HG03064 (cell line): ENCODE measurements around the gene MAPK8IP1.

Experiments
- ATAC-seq: cut with Tn5 transposase; IDR thresholded peaks from one replicate; pipeline ENCODE4 v1.9.1; 2021; ENCODE audit warnings: low read depth; ENCODE audit not compliant: unreplicated experiment

Gene MAPK8IP1

DNA sequence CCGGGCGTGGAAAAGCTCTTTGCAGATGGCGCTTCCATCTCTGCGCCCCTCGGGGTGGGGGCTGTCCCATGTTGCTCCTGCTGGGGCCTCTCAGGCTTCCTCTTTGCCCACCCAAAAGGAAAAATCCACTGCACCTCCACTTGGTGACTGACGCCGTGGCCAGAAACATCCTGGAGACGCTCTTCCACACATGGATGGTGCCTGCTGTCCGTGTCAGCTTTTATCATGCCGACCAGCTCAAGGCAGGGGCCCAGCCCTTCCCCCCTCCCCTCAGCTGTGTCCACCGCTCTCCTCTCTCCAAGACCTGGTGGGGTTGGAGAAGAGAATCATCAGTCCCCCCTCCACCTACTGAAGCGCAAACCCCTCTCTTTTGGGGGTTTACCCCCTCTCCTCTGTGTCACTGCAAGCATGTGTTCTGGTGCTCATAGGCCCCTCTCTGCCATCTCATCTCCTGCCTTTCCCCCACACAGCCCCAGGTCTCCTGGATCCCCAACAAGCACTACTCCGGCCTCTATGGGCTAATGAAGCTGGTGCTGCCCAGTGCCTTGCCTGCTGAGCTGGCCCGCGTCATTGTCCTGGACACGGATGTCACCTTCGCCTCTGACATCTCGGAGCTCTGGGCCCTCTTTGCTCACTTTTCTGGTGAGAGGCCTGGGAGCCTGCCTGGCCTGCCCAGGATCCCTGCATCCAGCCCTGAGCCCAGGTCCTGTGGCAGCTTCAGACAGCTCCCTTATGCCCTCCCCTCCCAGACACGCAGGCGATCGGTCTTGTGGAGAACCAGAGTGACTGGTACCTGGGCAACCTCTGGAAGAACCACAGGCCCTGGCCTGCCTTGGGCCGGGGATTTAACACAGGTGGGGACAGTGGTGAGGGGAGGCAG is 38.8 kb downstream of the MAPK8IP1 start:
- no peak for ATAC-seq

DNA sequence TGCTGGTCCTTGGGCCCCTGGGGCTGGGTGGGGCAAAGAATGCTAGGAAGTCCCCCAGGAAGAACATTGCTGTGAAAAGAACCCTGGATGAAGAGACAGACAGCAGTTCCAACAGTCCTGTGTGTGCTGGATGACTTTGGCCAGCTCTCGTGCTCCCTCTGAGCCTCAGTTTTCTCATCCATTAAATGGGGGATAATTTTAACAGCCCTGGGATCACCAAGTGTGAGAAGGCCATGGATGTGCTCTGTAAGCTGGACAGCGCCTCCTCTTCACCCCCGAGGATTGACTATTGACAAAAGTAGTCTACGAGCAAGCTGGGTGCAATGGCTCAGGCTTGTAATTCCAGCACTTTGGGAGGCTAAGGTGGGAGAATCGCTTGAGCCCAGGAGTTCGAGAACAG is 39.5 kb downstream of the MAPK8IP1 start:
- ATAC-seq = no peak

DNA sequence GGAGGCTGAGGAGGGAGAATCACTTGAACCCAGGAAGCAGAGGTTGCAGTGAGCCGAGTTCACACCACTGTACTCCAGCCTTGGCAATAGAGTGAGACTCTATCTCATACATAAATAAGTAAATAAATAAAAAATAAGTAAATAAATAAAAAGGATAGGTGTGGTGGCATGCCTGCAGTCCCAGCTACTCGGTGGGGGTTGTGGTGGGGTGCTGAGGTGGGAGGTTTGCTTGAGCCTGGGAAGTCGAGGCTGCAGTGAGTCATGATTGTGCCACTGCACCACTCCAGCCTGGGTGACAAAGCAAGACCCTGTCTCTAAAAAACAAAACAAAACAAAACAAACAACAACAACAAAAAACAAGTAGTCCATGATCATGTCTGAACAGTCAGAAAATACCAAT is 40.1 kb downstream of the MAPK8IP1 start:
- no peak for ATAC-seq

DNA sequence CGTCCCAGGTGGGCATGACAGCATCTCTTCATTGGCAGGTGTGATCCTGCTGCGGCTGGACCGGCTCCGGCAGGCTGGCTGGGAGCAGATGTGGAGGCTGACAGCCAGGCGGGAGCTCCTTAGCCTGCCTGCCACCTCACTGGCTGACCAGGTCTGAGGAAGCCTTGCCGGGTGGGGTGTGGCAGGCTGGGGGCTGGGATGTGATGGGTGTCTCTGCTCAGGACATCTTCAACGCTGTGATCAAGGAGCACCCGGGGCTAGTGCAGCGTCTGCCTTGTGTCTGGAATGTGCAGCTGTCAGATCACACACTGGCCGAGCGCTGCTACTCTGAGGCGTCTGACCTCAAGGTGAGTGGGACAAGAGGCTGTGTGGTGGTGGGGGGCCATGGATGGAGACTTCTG is 40.5 kb downstream of the MAPK8IP1 start:
- ATAC-seq = no peak

- ATAC-seq = no peak
Measured at GRCh38 chr11:45926536-45927331, 41.3 kb downstream of the MAPK8IP1 start.

- no peak for ATAC-seq
Measured at GRCh38 chr11:45927332-45927683, 41.9 kb downstream of the MAPK8IP1 start.

DNA sequence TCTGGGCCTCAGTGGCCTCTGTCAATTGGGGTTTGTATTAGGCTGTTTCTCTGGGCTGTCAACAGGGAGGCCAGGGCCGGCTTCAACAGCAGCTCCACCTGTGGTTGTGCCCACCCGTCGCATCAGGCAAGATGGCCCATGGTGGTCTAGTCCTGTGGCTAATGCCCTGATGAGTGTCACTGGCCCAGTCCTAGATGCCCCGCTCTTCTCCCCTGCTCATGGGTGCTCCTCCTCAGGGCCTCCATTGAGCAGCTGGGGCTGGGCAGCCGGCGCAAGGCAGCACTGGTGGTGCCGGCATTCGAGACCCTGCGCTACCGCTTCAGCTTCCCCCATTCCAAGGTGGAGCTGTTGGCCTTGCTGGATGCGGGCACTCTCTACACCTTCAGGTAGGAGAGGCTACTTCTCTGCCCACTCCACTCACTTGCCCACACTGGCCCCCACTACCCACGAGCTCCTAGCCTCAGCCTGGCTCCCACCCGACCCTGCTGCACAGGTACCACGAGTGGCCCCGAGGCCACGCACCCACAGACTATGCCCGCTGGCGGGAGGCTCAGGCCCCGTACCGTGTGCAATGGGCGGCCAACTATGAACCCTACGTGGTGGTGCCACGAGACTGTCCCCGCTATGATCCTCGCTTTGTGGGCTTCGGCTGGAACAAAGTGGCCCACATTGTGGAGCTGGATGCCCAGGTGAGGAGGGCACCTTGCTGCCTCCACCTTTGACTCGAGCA is 42.4 kb downstream of the MAPK8IP1 start:
- no peak for ATAC-seq

- ATAC-seq = no peak
Measured at GRCh38 chr11:45928535-45929215, 43.2 kb downstream of the MAPK8IP1 start.

DNA sequence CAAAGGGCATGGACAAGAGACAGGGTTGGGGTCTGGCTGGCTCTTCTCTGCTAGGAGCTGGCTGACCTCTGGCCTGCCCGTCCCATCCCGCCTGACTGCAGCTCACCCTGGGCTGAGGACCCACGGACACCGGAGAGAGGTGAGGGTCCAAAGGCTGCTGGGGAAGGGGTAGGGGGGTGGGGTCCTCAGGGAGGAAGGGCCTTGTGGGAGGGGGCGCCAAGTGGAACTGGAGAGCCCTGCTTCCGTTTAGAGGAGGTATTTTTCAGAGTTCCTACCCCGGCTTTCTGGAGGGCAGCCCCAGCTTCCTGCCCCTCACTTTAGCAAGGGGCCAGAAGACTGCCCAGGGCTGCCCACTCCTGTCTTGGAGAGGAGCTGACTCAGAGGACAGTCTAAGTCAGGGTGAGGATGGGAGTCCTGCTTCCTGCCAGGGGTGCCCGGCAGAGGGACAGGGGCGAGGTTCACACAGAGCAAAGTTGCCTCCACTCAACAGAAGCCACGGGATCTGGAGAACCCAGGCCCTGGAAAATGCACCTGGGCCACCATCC is 44.1 kb downstream of the MAPK8IP1 start:
- peak; percentile 7 for ATAC-seq

- peak; percentile 85 for ATAC-seq
Measured at GRCh38 chr11:45930031-45930794, 44.8 kb downstream of the MAPK8IP1 start.

DNA sequence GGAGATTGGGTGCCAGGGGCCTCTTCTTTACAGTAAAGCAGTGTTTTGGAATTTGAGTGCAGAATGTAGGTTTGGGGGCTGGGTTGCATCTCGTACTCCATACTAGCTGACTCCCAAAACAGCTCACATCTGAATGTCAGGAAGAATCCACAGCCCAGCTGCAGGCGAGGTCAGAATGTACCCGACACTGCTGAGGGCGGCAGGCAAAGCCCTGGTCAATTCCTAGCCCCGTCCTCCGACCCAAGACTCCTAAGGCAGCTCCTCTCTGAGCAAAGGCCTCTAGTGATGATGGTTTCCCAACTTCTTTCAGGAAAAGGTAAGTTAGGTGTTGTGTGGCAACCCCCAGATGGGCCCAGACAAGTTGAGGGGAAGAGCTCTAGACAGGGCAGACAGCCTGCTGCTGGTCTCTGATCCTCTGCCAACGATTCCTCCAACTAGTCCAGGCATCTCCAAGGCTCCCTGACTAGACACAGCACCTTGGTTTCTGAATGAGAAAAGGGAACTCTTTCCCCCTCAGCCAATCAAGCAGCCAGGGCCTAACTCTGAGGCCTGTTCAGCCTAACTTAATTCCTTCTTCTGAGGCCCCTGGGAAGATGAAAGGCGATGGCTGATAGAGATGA is 45.6 kb downstream of the MAPK8IP1 start:
- ATAC-seq = no peak

DNA sequence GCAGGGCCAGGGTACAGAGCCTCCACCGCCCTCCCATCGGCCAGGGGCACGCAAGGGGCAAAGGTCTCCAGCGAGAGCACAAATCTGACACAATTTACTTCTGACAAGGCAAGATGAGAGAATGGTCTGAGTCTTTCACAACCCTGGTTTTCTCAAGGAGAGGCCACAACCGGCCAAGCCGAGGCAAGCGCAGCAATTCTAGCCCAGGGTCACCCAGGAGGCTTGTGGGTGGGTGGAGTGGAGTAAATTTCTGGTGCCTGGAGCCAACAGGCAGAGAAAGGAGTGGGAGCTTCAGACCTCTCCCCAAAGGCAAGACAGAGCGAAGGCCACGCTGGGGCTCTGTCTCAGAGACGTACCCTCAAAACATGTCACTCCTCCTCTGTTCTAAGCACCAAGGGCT is 46.3 kb downstream of the MAPK8IP1 start:
- ATAC-seq = no peak

DNA sequence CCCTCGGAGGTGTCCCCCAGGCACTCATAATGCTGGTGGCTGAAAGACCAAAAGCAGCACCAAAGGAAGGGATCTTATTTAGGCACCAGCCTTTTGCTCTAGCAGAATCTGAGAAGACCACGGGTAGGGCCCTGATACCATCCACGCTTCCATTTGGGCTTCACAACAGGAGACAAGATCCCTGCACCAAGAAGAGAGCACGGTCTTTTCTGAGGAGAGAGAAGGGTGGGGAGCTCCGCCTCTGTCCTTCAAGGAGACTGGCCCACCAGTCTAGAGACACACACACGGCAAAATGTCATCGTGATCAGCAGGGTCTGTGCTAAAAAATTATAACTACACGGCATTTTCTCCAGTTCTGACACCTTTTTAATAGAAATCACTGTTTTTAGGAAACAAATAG is 46.8 kb downstream of the MAPK8IP1 start:
- ATAC-seq = no peak

DNA sequence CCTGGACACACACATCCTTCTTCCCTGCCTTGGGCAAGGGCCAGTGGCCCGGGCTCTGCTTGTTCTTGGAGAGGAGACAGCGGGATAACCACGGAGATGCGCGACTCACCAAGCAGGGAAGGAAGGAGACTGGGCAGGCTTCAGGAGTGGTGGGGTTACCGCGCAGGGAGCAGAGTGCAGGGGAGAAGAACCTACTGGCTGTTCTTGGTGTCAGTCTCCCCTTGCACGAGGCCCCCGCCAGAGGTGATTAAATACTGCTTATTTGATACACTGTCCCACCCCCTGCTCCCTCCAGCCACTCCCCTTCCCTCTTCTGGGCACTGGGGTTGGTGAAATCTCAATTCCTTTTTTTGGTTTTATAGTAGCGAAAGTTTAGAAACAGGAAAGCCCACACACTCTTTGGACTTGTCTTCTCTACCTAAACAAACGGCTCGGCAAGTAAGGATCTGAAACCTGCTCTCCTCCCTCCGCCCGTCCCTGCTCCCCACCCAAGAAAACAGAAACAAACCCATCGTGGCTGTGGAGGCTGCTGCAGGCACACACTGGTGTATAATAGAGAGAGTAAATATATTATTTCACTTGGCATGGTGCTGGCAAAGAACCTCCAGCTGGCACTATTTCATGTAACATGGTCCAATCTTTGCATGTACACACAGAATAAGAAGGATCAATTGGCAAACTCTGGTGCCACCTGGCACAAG is 47.8 kb downstream of the MAPK8IP1 start:
- ATAC-seq = no peak

DNA sequence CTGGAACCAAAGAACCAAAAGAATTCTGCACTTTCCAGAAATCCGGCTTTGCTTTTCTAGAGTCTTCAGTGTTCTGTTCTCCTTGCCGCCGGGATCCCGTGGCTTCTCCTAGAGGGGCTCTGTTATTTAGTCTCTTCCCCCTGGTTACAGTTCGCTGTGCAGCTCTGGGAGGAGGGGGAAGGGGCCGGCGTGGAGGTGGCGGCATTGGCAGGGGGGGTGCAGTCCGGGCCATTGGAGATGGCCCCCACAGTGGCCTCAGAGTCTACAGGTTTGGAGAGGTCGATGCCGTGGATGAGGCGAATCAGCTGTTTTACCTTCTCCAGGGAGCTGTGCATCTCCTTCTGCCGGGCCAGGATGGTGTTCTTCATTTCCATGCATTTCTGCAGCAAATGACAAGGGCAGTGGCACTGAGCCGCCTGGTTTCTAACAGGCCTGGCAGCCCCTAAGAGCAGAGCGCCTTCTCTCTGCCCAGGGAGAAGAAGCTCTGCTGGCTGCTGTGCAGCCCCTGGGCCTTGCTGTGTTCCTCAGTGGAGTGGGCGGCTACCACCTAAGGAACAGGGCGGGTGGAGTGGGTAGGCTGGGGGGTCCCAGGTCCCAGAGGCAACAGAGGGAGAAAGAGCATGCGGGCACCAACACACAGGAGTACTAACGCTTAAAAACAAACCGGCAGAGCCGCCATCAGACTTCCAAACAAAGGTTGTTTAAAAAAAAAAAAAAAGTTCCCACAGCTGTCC is 48.6 kb downstream of the MAPK8IP1 start:
- ATAC-seq = no peak

GRCh38 chr11:45934580-45935318 is 49.3 kb downstream of the MAPK8IP1 start:
- no peak for ATAC-seq

DNA sequence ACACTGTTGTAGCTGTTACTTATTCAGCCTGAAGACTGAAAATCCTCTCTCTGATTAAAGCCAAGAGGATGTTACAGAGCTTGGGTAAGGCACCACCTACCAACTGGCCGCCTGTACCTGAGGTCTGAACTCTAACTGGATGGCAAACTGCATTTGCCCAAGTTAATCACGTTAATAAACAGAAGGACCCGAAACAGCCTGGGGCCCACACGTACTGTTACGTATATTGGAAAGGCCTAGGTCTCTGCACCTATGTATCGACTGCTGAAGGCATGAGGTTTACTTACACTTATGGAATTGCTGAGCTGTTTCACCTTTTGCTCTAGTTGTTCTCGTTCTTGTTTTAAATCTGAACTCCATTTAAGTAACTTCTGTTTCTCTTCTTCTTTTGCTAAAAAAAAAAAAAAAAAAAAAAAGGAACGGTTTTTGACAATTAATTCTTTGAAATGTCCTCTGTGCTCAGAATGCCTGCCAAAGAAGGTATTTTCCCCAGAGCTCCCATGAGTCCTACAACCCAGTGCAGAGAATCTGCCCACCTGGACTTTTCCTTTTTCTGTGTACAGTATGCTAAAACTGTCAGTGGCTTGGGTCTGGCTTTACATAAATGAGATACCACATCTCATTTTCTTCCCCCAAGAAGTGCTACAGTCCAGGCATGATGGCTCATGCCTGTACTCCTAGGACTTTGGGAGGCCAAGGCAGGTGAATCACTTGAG is 50.1 kb downstream of the MAPK8IP1 start:
- ATAC-seq = no peak
